Peyer's patch (tissue), 4 donors: ENCODE results near the gene NQO2.
"Not testable (repeated sequence)": the region's sequence is repeated elsewhere in the genome, so short reads cannot be mapped to it uniquely, and the experiment has no call there.

ENCODE experiments used
- POLR2A ChIP-seq, 2 donors: fragments of 450-650 bp; IDR thresholded peaks; one replicate each; pipeline ENCODE4 v1.5.1; 2017; ENCODE audit warnings: antibody characterized with exemption in 2 of 2, mild to moderate bottlenecking in 2 of 2, moderate library complexity in 2 of 2
- TF ChIP-seq, protein P1 (sequence below), 6 experiments: fragments of 450-650 bp in 4 of 6; fragments of 200-600 bp in 2 of 6; sonication (generic) in 1 of 6; IDR thresholded peaks; one replicate each; pipeline ENCODE4 v1.5.1; 2017 to 2019; ENCODE audit warnings: antibody characterized with exemption in 6 of 6, mild to moderate bottlenecking in 3 of 6, moderate library complexity in 1 of 6

DNA sequence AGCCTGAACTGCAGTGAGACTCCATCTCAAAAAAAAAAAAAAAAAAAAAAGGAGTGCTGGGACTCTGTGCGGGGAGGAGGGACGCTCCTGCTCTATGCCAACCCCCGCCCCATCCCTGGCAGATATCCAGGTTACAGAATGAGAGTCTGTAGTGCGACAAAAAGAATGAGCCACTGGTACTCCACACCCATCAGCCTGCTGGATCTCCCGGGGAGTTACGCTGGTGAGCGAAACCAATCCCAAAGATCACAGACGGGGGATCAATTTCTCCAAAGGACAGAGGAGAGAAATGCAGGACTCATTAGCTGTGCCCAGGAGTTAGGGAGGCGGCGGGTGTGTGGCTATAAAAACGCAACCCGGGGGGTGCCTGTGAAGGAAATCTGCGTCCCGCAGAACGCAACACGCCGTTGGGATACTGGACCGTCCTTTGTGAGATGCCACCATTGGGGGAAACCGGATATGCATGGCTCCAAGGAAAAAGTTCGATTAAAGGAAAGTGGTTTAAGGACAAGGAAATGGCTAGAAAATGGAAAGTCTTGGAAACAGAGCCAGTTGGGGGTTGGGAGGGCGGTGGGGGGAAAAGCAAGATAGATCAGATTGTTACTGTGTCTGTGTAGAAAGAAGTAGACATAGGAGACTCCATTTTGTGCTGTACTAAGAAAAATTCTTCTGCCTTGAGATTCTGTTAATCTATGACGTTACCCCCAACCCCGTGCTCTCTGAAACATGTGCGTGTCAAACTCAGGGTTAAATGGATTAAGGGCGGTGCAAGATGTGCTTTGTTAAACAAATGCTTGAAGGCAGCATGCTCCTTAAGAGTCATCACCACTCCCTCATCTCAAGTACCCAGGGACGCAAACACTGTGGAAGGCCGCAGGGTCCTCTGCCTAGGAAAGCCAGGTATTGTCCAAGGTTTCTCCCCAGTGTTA is 54.8 kb downstream of the NQO2 start:
- TF ChIP-seq, protein P1, sequence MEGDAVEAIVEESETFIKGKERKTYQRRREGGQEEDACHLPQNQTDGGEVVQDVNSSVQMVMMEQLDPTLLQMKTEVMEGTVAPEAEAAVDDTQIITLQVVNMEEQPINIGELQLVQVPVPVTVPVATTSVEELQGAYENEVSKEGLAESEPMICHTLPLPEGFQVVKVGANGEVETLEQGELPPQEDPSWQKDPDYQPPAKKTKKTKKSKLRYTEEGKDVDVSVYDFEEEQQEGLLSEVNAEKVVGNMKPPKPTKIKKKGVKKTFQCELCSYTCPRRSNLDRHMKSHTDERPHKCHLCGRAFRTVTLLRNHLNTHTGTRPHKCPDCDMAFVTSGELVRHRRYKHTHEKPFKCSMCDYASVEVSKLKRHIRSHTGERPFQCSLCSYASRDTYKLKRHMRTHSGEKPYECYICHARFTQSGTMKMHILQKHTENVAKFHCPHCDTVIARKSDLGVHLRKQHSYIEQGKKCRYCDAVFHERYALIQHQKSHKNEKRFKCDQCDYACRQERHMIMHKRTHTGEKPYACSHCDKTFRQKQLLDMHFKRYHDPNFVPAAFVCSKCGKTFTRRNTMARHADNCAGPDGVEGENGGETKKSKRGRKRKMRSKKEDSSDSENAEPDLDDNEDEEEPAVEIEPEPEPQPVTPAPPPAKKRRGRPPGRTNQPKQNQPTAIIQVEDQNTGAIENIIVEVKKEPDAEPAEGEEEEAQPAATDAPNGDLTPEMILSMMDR (IDR thresholded peaks at IDR 0.05) = not testable (repeated sequence)
- not testable (repeated sequence) for TF ChIP-seq POLR2A (IDR thresholded peaks at IDR 0.05)
